Stimulated activated CD8-positive, alpha-beta memory T cell treated with anti-CD3 and anti-CD28 coated beads, Interleukin-15, amount 100 ng/mL, for 48 hours (primary cell): ENCODE results near the gene TAS2R19.

Experiments
- DNase-seq, 2 donors: peaks; one replicate each; pipeline ENCODE4 v3.0.0-alpha.2; 2020; ENCODE audit warnings: low read depth in 2 of 2

The TAS2R19 gene

DNA sequence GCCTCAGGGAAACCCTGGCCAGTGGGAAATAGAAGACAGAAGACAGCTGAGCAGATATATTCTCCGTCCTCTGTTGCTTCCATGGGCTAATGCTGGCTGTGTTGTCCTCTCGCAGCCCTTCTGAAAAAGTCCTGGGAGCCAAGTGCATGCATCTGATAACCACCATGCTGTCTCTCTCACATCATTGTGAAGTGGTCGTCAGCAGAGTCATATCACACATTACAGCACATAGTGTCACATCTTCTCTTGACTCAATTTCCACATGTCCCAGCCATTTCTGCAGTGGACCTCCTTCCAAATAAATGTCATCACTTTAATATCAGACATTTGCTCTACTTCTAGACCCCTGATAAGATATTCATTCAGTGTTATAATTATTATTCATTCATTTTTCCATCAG, 28.1 kb downstream of the TAS2R19 start:
- DNase-seq, result no peak

DNA sequence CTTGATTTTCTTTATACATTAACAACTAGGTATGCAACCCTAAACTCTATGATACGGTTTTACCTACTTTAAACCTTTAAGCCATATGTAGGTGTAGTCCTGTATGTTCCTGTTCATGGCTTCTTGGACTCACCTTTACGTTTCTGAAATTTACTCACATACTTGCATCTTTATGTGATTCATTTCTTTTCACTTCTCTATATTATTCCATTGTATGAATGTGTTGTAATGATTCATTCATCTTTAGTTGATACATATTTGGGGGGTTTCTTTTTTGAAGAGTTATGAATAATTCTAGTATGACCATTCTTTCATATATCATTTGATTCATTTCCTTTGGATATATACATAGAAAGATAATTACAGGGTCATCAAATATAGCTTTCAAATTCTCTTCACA, 33.3 kb downstream of the TAS2R19 start:
- no peak for DNase-seq

GRCh38 chr12:10986812-10987211, 35.6 kb downstream of the TAS2R19 start, which contains the start of gene TAS2R50:
Gene TAS2R50 (minus strand): TSS chr12:10986912. CDS start chr12:10986860, 52 bp downstream.
- no peak for DNase-seq

DNA sequence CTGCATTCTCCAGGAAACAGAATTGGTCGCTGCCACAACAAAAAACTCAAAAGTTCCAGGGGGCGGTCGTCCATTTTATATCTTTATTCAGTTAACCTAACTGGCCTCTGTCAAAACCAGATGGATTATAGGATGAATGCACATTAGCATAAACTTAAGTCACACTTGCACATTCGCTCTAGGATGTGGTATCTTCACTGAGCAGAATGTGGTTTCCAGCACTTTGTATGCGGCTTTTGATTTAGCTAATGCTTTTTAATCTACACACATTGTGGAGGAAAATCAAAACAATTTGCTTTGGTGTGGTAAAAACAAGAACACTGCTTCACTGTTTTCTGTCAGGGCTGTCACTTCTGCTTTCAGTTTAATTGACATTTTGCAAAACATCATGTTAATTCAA, 40.2 kb downstream of the TAS2R19 start:
- DNase-seq, result peak; percentile 1 to 3

GRCh38 chr12:10974965-10975364, 47.5 kb downstream of the TAS2R19 start:
- DNase-seq, result no peak
